ENCODE measurements around the gene FANCM. TPM values are rescaled to one million over a fixed set of nuclear protein-coding genes. Genes with fewer than 3 reads are reported as not detected.

The FANCM gene
- polyA plus RNA-seq, 1 donor from 2014 or later = 5.0 TPM

- Histone ChIP-seq H2AFZ (ENCODE audit: low read depth, low read length) (no peak overlapping the region), H3K9ac (ENCODE audit: low read length) (no peak overlapping the region), H3K9me2 (ENCODE audit: insufficient read depth, low read length) (no peaks in the 10 kb centered on the region), H3K27me3 (ENCODE audit: insufficient read depth, low read depth, low read length) (no peaks in the 10 kb centered on the region), H3K4me2 (ENCODE audit: low read length) (no peak overlapping the region), H3K27ac (ENCODE audit: low read length) (no peak overlapping the region), H3F3A (ENCODE audit: insufficient read depth, low read length, poor library complexity, severe bottlenecking) (no peaks in the 10 kb centered on the region), H3K9me3 (ENCODE audit: low read length) (no peaks in the 10 kb centered on the region), H4K20me1 (ENCODE audit: insufficient read depth) (no peaks in the 10 kb centered on the region), H3K4me3 (ENCODE audit: low read length) (no peak overlapping the region), H3K36me3 (ENCODE audit: insufficient read depth, low read length) (no peaks in the 10 kb centered on the region), H3K79me2 (replicated peaks; ENCODE audit: insufficient read depth, low read length) (no peaks in the 10 kb centered on the region)
- no peak for TF ChIP-seq TAF1 (IDR thresholded peaks at IDR 0.05; ENCODE audit: low read depth)
- no peak for TF ChIP-seq REST (IDR thresholded peaks at IDR 0.05; ENCODE audit: borderline replicate concordance)
- TF ChIP-seq SMC3 (conservative IDR thresholded peaks at IDR 0.05; ENCODE audit: poor library complexity) = no peak
- TF ChIP-seq EZH2 (IDR thresholded peaks at IDR 0.05; ENCODE audit: borderline replicate concordance, insufficient read depth, low read length, poor library complexity, severe bottlenecking) = no peak
Measured at GRCh38 chr14:45169906-45170305, 34.2 kb downstream of the FANCM start.

DNA sequence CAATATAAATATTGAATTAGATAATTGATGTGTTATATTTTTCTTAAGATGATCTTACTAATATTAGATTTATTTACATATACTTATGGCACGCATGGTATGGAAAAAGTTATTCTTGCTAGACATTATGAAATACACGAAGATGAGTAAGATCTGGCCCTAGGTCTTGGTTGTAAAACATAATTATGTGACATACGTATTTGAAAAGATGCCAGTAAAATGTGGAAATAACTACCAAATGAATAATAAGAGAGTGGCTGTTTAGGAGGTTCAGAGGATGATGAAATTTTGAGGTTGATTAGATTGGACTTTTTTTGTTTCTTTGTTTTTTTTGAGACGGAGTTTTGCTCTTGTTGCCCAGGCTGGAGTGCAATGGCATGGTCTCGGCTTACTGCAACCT is 41.3 kb downstream of the FANCM start:
- H4K20me1 ChIP-seq (ENCODE audit: insufficient read depth) = no peaks in the 10 kb centered on the region
- H3K79me2 ChIP-seq (replicated peaks; ENCODE audit: insufficient read depth, low read length) = no peaks in the 10 kb centered on the region
- TF ChIP-seq POLR2AphosphoS5 (IDR thresholded peaks at IDR 0.05) (no peak), TAF1 (IDR thresholded peaks at IDR 0.05; ENCODE audit: low read depth) (no peak), MXI1 (conservative IDR thresholded peaks at IDR 0.05; ENCODE audit: poor library complexity, severe bottlenecking) (no peak), EP300 (conservative IDR thresholded peaks at IDR 0.05; ENCODE audit: poor library complexity, severe bottlenecking) (no peak), SMC3 (conservative IDR thresholded peaks at IDR 0.05; ENCODE audit: poor library complexity) (no peak), EZH2 (IDR thresholded peaks at IDR 0.05; ENCODE audit: borderline replicate concordance, insufficient read depth, low read length, poor library complexity, severe bottlenecking) (no peak)
- TF ChIP-seq, protein P1, sequence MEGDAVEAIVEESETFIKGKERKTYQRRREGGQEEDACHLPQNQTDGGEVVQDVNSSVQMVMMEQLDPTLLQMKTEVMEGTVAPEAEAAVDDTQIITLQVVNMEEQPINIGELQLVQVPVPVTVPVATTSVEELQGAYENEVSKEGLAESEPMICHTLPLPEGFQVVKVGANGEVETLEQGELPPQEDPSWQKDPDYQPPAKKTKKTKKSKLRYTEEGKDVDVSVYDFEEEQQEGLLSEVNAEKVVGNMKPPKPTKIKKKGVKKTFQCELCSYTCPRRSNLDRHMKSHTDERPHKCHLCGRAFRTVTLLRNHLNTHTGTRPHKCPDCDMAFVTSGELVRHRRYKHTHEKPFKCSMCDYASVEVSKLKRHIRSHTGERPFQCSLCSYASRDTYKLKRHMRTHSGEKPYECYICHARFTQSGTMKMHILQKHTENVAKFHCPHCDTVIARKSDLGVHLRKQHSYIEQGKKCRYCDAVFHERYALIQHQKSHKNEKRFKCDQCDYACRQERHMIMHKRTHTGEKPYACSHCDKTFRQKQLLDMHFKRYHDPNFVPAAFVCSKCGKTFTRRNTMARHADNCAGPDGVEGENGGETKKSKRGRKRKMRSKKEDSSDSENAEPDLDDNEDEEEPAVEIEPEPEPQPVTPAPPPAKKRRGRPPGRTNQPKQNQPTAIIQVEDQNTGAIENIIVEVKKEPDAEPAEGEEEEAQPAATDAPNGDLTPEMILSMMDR (IDR thresholded peaks at IDR 0.05; ENCODE audit: poor library complexity, severe bottlenecking) = no peak
- H3K36me3 ChIP-seq (ENCODE audit: insufficient read depth, low read length) = no peaks in the 10 kb centered on the region
- H3K9me3 ChIP-seq (ENCODE audit: low read length) = no peaks in the 10 kb centered on the region
- H3K4me2 ChIP-seq (ENCODE audit: low read length) = no peak overlapping the region
- no peaks in the 10 kb centered on the region for H3F3A ChIP-seq (ENCODE audit: insufficient read depth, low read length, poor library complexity, severe bottlenecking)
- no peak overlapping the region for H3K4me3 ChIP-seq (ENCODE audit: low read length)
- no peak overlapping the region for H3K9ac ChIP-seq (ENCODE audit: low read length)
- H2AFZ ChIP-seq (ENCODE audit: low read depth, low read length) = no peak overlapping the region
- H3K27ac ChIP-seq (ENCODE audit: low read length) = no peak overlapping the region
- H3K9me2 ChIP-seq (ENCODE audit: insufficient read depth, low read length) = no peaks in the 10 kb centered on the region
- H3K27me3 ChIP-seq (ENCODE audit: insufficient read depth, low read depth, low read length) = no peaks in the 10 kb centered on the region

DNA sequence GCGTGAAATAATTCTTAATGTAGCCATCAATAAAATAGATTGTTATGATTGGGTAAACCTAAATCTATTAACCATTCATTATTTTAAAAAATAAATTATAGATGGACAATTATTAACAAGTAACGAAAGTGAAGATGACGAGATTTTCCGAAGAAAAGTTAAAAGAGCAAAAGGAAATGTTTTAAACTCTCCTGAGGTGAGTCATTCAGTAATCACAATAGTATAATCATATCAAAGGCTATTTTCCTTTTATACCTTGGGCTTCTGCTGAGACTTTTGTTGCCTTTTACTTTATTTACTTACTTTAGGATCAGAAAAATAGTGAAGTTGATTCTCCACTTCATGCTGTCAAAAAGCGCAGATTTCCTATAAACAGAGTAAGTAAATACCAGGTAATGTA is 45.6 kb downstream of the FANCM start:
- Histone ChIP-seq H3K36me3 (ENCODE audit: insufficient read depth, low read length) (no peaks in the 10 kb centered on the region), H3K9me2 (ENCODE audit: insufficient read depth, low read length) (no peaks in the 10 kb centered on the region), H4K20me1 (ENCODE audit: insufficient read depth) (no peaks in the 10 kb centered on the region), H3K9me3 (ENCODE audit: low read length) (no peaks in the 10 kb centered on the region), H3K4me2 (ENCODE audit: low read length) (no peak overlapping the region), H3F3A (ENCODE audit: insufficient read depth, low read length, poor library complexity, severe bottlenecking) (no peaks in the 10 kb centered on the region), H3K9ac (ENCODE audit: low read length) (no peak overlapping the region), H3K27me3 (ENCODE audit: insufficient read depth, low read depth, low read length) (no peaks in the 10 kb centered on the region), H3K4me3 (ENCODE audit: low read length) (no peak overlapping the region), H2AFZ (ENCODE audit: low read depth, low read length) (no peak overlapping the region), H3K27ac (ENCODE audit: low read length) (no peak overlapping the region), H3K79me2 (replicated peaks; ENCODE audit: insufficient read depth, low read length) (no peaks in the 10 kb centered on the region)
- TF ChIP-seq REST (IDR thresholded peaks at IDR 0.05; ENCODE audit: borderline replicate concordance) (no peak), RAD21 (conservative IDR thresholded peaks at IDR 0.05) (no peak), SMC3 (conservative IDR thresholded peaks at IDR 0.05; ENCODE audit: poor library complexity) (no peak), POLR2AphosphoS5 (IDR thresholded peaks at IDR 0.05) (no peak), MXI1 (conservative IDR thresholded peaks at IDR 0.05; ENCODE audit: poor library complexity, severe bottlenecking) (no peak), TAF1 (IDR thresholded peaks at IDR 0.05; ENCODE audit: low read depth) (no peak), EP300 (conservative IDR thresholded peaks at IDR 0.05; ENCODE audit: poor library complexity, severe bottlenecking) (no peak), EZH2 (IDR thresholded peaks at IDR 0.05; ENCODE audit: borderline replicate concordance, insufficient read depth, low read length, poor library complexity, severe bottlenecking) (no peak)
- TF ChIP-seq, protein P1 (IDR thresholded peaks at IDR 0.05; ENCODE audit: poor library complexity, severe bottlenecking) = no peak
